ENCODE data around the gene FOXP1.

GRCh38 chr3:70972855-70973254 is 610.7 kb downstream of the FOXP1 start:
- TF ChIP-seq EZH2phosphoT487 (IDR thresholded peaks at IDR 0.05; ENCODE audit: low read depth) (no peak), CTCF (IDR thresholded peaks at IDR 0.05; ENCODE audit: low read depth, low read length) (no peak)

All from OCI-LY3 (cell line).